ENCODE results near the gene ADCY9.
A peak's percentile ranks its signal among the peaks of the same experiment; 100 is the strongest.

The ADCY9 gene

GRCh38 chr16:4091240-4092012, 24.8 kb downstream of the ADCY9 start:
- H3K4me3 ChIP-seq (ENCODE audit: low read depth, low read length) = no peak overlapping the region
- TF ChIP-seq POLR2A (IDR thresholded peaks at IDR 0.05; ENCODE audit: extremely low read depth, insufficient read length) (no peak), MYC (IDR thresholded peaks at IDR 0.05; ENCODE audit: low read depth, low read length) (no peak)
- TF ChIP-seq, protein P1, sequence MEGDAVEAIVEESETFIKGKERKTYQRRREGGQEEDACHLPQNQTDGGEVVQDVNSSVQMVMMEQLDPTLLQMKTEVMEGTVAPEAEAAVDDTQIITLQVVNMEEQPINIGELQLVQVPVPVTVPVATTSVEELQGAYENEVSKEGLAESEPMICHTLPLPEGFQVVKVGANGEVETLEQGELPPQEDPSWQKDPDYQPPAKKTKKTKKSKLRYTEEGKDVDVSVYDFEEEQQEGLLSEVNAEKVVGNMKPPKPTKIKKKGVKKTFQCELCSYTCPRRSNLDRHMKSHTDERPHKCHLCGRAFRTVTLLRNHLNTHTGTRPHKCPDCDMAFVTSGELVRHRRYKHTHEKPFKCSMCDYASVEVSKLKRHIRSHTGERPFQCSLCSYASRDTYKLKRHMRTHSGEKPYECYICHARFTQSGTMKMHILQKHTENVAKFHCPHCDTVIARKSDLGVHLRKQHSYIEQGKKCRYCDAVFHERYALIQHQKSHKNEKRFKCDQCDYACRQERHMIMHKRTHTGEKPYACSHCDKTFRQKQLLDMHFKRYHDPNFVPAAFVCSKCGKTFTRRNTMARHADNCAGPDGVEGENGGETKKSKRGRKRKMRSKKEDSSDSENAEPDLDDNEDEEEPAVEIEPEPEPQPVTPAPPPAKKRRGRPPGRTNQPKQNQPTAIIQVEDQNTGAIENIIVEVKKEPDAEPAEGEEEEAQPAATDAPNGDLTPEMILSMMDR (IDR thresholded peaks at IDR 0.05; ENCODE audit: low read depth, low read length) = no peak
- TF ChIP-seq, protein P2, sequence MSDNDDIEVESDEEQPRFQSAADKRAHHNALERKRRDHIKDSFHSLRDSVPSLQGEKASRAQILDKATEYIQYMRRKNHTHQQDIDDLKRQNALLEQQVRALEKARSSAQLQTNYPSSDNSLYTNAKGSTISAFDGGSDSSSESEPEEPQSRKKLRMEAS (IDR thresholded peaks at IDR 0.05; ENCODE audit: low read depth, low read length) = no peak
- peak; percentile 34 for DNase-seq (ENCODE audit: low read depth)

DNA sequence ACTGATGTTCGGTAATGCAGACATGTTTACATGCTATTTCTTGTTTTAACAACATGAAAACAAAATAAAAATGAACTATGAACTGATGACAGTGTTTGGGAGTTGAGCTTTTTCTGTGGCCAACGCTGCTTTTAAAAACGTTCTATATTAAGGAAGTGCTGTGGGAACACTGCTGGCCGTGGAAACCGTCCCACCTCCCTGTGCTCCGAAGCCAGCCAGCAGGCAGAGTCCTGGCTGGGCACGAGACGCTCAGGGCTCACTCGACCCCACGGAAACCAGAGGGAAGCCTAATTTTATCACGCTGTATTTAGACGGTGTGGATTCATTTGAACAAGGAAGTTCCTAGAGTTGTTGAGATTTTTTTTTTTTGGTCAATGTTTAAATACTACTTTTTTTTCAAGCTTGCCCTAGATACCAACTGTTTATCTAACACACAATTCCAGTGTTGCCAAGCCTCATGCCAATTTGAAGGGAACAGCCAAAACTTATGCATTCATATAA, 25.8 kb downstream of the ADCY9 start:
- DNase-seq (ENCODE audit: low read depth) = no peak
- TF ChIP-seq, protein P1 (IDR thresholded peaks at IDR 0.05; ENCODE audit: low read depth, low read length) = no peak
- no peak overlapping the region for H3K4me3 ChIP-seq (ENCODE audit: low read depth, low read length)

DNA sequence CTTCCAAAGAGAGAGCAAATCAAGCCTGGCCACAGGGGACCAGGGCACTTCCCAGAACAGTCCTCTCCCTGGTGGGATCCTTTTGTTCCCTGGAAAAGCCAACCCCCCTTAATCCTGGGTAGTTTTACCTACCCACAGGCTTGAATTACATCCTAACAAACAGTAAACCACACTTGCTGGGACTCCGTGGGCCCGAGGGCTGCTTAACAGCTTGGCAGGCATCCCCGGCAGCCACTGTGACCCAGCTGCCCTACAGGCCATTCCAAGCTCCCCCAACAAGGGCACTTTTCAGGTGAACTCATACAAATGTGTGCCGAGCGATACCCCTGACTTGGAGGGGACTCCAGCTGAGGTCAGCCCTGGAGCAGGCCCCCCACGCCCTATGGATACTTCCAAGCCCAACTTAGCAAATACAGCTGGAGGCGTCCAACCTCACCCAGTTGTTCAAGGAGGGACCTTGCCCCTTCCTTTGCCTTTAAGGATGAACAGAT, 26.4 kb downstream of the ADCY9 start:
- no peak overlapping the region for H3K4me3 ChIP-seq (ENCODE audit: low read depth, low read length)
- no peak for DNase-seq (ENCODE audit: low read depth)
- no peak for TF ChIP-seq MYC (IDR thresholded peaks at IDR 0.05; ENCODE audit: low read depth, low read length)
- TF ChIP-seq, protein P1 (IDR thresholded peaks at IDR 0.05; ENCODE audit: low read depth, low read length) = no peak
- no peak for TF ChIP-seq POLR2A (IDR thresholded peaks at IDR 0.05; ENCODE audit: extremely low read depth, insufficient read length)
- TF ChIP-seq, protein P2 (IDR thresholded peaks at IDR 0.05; ENCODE audit: low read depth, low read length) = no peak

DNA sequence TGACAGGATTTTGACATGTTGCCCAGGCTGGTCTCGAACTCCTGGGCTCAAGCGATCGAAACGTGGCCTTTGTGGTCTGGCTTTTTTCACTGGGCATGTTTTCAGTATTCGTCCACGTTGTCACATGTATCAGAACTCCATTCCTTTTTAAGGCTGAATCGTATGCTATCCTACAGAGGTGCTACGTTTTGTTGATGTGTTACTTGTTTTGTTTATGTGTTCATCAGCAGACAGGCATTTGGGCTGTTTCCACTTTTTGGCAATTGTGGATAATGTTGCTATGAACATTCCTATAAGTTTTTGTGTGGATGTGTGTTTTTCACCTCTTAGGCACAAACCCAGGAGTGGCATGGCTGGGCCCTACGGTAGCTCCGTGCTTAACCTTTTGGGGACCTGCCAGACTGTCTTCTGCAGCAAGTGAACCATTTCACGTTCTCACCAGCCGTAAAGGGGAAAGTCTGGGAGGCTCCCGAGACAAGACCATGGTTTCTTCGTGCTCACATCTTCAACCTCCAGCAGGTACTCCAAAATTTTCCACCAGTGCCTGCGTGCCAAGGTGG, 26.9 kb downstream of the ADCY9 start:
- DNase-seq (ENCODE audit: low read depth) = no peak
- TF ChIP-seq MYC (IDR thresholded peaks at IDR 0.05; ENCODE audit: low read depth, low read length) (no peak), POLR2A (IDR thresholded peaks at IDR 0.05; ENCODE audit: extremely low read depth, insufficient read length) (no peak)
- TF ChIP-seq, protein P2 (IDR thresholded peaks at IDR 0.05; ENCODE audit: low read depth, low read length) = no peak
- H3K4me3 ChIP-seq (ENCODE audit: low read depth, low read length) = no peak overlapping the region

DNA sequence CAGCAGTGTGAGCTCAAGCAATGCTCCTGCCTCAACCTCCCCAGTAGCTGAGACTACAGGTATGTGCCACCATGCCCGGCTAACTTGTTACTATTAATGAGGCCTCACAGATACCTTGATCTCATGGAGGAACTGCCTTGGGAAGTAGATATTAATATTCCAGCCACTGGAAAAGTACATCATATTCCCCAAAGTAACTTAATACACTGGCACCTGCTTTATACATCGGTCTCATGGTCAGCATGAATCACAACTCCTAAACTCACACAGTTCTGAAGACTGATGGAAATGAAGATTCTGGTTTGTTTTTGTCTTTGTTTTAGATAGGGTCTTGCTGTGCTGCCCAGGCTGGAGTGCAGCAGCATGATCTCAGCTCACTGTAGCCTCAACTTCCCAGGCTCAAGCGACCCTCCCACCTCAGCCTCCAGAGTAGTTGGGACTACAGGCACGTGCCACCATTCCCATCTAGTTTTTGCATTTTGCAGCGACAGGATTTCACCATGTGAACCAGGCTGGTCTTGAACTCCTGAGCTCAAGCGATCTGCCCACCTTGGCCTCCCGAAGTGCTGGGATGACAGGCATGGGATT, 28.2 kb downstream of the ADCY9 start:
- H3K4me3 ChIP-seq (ENCODE audit: low read depth, low read length) = no peak overlapping the region
- TF ChIP-seq MYC (IDR thresholded peaks at IDR 0.05; ENCODE audit: low read depth, low read length) = no peak
- TF ChIP-seq, protein P2 (IDR thresholded peaks at IDR 0.05; ENCODE audit: low read depth, low read length) = no peak
- TF ChIP-seq POLR2A (IDR thresholded peaks at IDR 0.05; ENCODE audit: extremely low read depth, insufficient read length) = no peak
- TF ChIP-seq, protein P1 (IDR thresholded peaks at IDR 0.05; ENCODE audit: low read depth, low read length) = no peak
- DNase-seq (ENCODE audit: low read depth) = no peak
